ENCODE data around the gene APRT.
A peak's percentile ranks its signal among the peaks of the same experiment; 100 is the strongest.

The APRT gene, protein sequence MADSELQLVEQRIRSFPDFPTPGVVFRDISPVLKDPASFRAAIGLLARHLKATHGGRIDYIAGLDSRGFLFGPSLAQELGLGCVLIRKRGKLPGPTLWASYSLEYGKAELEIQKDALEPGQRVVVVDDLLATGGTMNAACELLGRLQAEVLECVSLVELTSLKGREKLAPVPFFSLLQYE

DNA sequence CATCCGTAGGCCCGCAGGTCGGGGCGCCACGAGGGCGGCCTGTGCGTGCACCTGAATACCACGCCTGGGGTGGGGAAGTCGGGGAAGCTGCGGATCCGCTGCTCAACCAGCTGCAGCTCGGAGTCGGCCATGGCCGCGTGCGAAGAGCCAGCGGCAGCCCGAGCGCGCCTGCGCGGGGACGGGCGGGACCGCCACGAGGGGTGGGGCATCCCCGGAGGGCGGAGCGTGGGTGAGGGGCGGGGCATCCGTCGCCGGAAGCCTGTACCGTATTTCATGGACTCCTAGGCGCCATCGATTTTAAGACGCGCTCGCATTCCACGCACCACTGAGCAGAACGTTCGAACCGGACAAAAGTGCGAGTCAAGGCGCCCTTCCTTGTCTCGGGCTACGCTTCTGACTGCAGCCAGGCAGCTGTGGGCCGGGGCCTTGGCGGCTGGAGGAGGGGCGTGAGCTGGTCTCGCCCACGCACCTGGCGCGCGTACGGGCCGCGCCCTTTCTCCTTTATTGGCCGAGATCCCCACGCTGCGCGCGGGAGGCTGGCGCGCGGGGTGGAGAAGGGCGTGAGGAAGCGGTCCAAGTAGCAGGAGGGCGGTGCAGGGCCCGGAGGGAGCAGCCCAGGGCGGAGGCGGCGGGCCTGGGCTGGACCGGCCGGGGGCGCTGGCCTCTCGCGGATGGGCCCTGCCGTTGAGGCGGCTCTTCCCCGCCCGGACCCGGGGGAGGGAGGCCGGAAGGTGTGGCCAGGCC, at the start of gene APRT:
TSS of gene APRT (minus strand) at position 160 of the 744 bp plus-strand sequence. CDS start at position 131, 29 bp downstream.
- DNase-seq (ENCODE audit: low read depth) = peak; percentile 94

DNA sequence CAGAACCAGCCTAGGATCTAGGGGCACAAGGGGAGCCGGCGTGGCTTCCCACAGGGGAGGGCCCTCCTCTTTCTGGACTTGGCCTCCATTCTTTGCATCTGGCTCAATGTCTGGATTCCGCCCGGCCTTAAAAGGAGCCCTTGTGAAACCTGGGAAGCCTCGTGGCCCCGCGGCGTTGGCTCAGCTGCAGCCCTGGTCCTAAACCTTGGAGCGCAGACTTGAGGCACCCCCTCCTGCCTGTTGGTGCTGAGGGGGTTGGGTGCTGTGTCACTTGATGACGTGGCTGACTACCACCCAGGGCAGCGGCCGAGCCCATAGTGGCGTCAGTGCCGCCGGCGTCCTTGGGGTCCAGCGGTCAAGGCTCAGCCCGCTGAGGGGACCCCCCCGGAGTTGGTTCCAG, 49.6 kb upstream of the APRT start:
- DNase-seq (ENCODE audit: low read depth) = no peak

DNA sequence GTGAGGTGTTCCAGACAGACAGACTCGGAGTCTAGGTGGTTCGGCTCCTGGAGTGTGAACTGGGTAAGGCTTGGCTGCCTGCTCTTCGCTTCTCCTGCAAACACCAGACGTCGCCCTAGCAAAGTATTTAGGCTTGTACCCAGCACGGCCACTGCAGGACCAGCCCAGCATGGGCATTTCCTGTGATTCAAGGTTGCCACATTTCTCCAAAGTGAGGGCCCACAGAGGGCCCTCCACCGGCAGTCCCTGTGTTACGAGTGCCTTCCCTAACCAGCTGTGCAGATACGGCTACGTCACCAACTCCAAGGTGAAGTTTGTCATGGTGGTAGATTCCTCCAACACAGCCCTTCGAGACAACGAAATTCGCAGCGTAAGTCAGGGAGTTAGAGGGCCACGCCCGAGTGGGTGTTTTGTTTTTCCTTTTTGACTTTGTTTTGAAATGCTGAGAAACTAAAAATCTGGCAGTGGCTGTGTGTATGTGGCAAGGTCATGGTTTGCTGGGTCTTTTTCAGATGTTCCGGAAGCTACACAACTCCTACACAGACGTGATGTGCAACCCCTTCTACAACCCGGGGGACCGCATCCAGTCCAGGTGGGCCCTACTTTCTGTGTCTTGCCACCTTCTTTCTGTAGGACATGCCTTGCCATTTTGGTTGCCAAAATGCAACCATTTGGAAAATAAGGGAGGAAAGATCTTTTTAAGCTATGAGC, 47.8 kb upstream of the APRT start:
- no peak for DNase-seq (ENCODE audit: low read depth)

DNA sequence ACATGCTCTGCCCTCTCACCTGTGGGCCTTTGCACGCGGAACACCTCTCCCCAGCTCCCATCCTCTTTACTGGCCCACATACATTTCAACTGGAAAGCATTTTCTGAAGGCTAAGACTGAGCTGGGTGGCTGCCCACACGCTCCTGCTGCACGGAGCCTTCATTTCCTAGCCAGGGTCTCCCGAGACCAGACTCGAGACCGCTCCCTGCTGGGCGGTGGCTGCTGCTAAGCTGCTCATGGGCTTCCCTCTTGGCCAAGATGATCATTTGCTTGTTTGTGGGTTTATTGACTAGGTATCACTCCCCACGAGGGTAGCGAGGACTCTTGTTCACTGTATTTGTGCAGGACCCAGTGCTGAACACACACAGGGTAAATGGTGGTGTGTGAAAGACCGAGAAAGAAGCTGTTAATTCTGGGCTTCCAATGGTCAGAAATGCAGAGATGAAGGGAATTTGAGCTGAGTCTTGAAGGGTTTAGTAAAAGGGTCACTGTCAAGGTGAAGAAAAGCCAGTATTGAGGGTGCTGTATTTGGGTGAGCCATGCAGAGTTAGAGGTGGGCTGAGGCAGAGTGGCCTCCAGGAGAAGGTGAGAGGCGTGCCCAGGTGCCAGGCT, 46.1 kb upstream of the APRT start:
- DNase-seq (ENCODE audit: low read depth) = peak; percentile 67

DNA sequence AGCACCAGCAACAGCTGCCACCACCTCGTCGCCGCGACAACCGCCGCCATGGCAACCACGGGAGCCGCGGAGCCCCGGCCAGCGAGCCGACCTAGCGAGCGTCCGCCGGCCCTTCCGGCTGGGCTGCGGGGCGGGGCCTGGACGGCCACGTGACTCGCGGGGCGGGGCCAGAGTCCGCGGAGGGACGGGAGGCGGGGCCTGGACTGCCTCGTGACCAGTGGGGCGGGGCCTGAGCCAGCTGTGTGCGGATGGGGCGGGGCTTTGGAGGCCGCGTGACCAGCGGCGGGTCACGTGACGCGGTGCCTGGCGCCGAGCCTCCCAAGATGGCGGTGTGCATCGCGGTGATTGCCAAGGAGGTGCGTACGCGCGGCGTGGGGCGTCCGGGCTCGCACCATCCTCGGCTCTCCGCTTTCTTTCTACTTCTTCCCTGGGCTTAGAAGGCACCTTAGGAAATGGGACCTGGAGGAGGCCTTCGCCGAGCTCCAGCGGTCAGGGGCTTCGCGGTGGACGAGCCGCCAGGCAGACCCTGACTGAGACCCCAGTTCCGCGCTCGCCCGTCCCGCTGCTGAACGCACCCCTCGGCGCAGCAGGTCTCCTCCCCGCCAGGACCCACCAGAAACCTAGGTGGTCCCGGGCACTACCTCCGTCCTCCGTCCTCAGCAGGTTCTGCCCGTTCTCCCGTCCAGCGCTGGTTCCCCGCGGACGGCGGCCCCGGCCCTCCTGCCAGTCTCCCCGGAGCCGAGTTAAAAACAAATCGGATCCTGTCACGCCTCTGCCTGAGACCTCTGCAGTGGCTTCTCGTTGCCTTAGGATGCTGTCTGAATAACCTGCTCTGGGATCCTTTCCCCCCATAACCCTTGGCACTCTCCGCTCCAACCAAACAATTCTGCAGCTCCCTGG, 45.4 kb upstream of the APRT start, which contains the start of the genes GALNS and TRAPPC2L:
TSS of gene GALNS (minus strand) at position 120 of the 900 bp plus-strand sequence. CDS start at position 50, 70 bp downstream.
TSS of gene TRAPPC2L (plus strand) at position 300 of the 900 bp plus-strand sequence. CDS start at position 324, 24 bp downstream.
- peak; percentile 99 for DNase-seq (ENCODE audit: low read depth)

DNA sequence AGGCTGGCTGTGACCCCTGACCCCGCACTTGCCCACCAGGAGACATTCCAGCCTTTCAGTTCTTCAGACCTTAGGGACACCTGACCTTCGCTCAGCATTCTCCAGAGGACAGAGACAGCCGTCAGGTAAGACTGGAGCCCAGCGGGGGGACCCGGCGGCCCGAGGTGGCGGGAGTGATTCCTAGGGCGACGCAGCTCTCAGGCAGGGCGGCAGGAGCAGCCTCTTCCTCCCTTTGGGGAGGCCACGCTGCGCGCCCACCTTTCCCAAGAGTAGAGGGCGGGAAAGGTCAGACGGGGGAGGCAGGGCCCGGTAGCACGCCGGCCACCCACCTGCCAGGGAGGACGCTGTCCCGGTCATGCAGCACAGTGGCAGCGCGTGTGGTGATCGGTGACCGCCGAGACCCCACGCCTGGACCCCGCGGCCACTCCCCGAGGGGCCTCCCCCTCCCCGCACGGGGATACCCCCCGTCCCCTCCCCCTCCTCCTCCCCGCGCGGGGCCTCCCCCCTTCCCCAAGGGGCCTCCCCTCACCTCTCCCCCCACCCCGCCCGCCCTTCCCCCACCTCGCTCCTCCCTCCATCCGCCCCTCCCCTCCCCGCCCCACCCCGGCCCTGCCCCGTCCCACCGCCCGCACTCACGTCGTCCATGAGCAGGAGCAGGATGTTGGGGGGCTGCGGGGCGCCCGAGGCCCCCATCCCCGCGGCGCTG, 44.5 kb upstream of the APRT start:
- DNase-seq (ENCODE audit: low read depth) = no peak

DNA sequence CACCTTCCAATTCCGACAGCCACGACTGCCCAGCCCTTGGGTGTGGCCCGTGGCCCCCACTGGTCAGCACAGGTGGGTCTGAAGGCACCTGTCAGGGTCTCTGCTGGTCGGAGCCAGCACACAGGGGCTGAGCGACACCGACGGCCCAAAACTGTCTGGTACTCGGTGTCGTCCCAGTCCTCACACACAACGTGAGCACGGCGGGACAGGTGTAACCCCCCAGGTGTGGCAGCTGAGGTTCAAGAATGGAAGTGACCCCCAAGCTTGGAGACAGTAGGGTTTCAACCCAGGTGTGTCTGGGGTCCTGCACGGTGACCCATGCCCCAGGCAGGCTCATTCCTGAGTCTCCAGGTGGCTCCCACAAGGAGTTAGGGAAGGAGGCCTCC, 44.0 kb upstream of the APRT start:
- DNase-seq (ENCODE audit: low read depth) = no peak

DNA sequence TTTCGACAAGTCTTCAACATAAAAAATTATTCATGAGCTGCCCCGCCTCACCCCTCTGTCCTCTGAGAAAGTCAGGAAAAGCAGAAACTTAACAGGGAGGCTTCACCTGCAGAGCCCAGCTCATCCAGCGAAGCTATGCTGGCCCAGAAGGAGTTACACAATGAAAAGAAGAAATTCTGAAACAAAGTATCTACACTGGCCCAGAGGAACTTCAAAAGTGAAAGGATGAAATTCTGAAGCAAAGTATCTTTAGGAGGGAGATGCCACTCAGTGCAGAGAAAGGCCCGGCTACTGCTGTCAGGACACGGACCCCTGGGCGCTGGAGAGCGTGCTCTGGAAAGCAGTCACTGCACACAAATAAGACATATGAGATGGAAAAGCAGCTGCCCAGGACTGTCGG, 43.4 kb upstream of the APRT start:
- no peak for DNase-seq (ENCODE audit: low read depth)

DNA sequence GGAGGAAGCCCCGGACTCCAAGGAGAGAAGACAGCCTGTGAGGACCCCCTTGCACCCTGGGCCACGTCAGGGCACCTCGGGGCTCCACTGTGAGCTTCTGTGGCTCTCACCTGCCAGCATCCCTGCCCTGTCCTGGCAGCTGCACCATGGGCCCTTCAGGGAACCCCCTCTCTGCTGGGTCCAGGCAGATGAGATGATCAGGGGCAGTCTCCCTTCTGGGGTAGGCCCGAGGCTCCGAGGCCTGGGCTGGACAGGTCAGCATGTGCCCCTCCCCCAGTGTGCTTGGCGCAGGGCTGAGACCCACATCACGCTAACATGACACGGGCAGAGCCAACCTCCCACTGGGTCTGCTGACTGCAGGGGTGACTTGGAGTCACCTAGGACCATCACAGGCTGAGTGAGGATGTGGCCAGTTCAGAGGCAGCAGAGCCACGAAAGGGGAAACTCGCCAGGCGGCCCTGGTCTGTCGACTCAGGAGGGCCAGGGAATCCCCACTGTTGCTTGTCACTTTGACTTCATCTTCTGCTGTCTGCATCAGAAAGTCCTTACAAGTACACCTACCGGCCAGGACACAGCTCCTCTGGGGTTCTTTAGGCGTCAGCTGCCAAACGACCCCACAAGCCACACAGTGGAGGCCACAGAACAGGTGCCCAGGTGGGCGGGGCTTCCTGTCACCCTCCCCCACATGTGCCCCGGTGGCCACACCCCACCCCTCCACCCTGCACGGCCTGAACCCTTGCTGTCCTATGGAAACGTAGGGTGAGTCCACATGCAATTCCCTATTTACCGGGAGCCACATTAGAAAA, 42.8 kb upstream of the APRT start:
- peak; percentile 13 for DNase-seq (ENCODE audit: low read depth)

DNA sequence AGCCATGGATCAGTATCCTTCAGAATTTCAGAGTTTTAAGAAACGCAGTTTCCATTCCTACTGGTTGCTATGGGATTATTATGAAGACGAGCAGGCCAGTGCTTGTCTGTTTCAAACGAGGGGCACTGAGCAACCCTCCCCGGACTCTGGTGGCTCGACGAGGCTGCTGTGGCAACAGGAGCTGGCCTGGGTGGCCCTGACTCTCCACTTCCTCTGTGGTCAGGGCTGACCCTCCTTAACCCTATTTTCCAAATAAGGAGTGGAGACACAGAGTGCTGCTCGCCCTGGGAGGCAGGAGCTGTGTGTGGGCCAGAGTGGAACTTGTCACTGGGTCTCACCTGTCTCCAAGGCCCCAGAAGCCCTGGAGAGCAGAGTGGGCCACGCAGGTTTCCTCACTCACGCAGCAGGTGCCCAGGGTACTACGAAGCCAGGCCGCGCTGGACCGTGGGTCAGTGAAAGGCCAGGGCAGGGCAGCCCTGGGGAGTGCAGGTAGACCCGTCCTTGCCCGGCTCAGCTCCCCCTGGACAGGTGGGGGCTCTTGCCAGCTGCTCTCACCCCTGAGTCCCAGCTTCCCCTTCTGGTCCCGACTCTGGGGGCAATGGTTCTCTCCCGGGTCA, 41.7 kb upstream of the APRT start:
- DNase-seq (ENCODE audit: low read depth) = no peak

DNA sequence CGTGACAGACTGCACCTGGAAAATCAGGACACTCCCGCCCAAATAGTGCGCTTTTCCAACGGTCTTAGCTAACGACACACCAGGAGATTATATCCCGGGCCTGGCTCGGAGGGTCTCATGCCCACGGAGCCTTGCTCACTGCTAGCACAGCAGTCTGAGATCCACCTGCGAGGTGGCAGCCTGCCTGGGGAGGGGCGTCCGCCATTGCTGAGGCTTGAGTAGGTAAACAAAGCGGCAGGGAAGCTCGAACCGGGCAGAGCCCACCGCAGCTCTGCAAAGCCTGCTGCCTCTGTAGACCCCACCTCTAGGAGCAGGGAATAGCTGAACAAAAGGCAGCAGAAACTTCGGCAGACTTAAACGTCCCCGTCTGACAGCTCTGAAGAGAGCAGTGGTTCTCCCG, 39.9 kb upstream of the APRT start:
- no peak for DNase-seq (ENCODE audit: low read depth)

DNA sequence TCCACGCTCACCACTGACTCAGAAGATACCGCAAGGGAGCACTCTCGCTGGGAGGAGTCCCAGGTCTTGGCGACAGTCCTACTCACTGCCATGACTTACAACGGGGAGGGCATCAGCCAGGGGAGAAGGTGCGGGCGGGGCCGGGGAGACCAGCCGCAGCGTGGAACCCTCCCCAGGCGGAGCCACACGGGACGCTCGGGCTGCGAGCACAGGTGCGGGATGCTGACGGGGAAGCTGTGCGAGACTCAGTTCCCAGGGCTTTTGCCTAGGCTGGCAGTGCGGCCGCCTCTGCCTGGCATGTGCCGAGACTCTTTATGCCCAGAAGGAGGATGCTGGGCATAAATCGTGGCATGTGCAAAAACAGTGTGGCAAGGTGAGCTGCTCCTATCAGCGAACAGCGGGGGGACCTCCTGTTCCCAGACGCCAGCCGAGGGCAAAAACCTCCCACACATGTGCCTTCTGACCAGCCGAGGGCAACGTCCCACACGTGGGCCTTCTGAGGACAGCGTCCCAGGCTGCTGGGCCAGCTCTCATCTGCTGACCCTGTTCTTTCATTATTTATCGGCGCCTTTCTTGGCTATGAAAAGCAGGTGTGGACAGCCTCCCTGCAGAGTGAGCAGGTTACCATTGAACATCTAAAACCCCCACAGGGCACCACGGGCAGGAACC, 38.9 kb upstream of the APRT start:
- DNase-seq (ENCODE audit: low read depth) = no peak

DNA sequence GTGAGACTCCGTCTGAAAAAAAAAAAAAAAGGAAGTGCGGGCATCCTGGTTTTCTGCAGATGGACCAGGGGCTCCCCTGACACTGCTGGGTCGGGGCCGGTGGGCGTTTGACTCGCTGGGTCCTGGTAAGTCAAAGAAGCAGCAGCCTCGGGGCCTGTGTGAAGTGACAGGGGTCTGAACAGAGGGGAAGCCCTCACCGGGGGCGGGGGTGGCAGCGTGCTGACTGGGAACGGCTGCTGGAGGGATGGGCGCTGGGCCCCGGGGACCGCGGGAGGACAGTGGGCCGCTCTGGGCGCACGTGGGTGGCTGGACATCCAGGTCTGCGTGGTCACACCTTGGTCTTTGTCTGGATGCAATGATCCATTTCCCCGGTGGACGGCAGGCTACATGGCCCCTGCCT, 36.8 kb upstream of the APRT start:
- DNase-seq (ENCODE audit: low read depth) = no peak

DNA sequence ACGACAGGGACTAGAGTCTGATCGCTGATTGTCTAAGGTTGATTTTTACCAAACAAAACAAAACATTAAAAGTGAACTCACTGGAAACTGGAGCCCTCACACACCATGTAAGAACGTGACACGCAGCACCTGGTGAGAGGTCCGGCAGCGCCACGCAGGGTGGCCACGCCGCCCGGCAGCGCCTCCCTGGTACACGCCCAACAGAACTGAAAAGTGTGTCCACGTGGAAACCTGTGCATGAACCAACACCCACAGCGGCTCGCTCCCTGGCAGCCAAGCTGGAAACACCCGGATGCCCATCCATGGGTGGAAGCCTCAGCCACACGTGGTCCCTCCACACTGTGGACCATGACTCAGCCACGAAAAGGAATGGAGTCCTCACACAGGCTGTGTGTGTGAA, 35.9 kb upstream of the APRT start:
- DNase-seq (ENCODE audit: low read depth) = no peak

DNA sequence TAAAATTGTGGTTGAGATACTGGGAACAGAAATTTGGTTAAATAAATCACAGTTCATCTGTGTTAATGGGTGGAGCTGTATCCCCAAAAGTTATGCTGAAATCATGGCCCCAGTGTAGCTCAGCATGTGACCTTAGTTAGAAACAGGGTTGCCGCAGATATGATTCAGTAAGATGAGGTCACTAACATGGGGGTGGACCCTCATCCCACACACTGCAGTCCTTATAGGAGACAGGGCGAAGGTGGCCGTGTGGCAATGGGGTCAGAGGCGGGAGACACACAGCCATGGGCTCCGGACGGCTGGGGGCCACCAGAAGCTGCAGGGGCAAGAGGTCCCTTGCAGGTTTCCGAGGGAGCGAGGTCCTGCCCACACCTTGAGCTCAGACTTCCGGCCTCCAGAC, 34.4 kb upstream of the APRT start:
- no peak for DNase-seq (ENCODE audit: low read depth)

DNA sequence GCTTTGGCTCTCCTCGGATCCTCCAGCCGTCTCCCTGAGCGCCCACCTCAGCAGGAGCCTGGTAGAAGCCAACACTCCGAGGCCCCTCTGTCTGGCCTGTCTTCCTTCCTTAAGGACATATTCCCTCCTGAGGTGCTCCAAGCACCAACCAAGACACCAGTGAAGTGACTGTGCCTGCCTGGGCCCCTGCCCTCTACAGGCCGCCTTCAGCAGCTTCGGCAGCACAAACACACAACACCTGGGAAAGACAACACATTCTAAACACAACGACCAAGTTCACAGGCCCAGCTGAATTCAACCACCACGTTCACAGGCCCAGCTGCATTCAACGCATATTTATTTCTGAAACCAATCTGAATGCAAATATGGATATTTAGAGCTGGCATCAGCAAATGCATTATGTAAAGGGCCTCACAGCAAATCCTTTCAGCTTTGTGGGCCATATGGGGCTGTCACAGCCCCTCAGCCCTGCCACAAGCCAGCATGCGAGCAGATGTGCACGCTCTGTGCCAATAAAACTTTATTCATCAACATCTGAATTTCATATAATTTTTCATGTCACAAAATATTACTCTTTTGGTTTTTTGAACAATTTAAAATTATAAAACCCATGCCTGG, 32.8 kb upstream of the APRT start:
- DNase-seq (ENCODE audit: low read depth) = no peak

DNA sequence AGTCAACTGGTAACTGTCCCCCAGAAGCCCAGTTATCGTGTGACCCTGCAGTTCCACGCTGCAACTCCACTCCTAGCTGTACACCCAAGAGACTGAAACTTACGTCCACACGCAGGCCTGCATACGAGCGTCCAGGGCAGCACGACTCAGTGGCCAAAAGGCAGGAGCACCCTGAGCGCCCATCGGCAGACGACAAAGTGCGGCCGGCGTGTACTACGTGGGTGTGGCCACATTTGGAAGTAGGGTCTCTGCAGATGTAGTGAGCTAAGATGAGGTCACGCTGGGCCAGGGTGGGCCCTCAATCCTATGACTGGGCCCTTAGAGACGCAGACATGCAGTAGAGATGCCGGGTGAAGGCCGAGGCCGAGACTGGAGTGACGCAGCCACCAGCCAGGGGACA, 31.5 kb upstream of the APRT start:
- no peak for DNase-seq (ENCODE audit: low read depth)

DNA sequence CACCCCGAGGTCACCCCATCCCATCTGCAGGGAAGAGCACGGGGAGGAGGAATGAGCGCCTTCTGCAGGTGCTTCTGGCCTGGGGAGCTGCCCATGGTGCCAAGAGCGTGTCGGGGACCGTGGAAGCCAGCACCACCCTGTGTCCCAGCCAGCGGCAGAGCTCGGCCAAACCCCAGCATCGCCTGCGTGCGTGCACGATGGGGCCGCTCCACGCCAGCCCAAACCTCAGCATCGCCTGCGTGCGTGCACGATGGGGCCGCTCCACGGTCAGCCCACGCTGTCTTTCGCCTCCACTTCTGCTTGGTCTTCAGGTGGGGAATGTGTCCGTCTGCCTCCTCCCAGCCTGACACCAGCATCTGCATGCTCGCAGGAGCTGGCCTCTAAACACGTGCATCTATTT, 31.1 kb upstream of the APRT start:
- DNase-seq (ENCODE audit: low read depth) = no peak

DNA sequence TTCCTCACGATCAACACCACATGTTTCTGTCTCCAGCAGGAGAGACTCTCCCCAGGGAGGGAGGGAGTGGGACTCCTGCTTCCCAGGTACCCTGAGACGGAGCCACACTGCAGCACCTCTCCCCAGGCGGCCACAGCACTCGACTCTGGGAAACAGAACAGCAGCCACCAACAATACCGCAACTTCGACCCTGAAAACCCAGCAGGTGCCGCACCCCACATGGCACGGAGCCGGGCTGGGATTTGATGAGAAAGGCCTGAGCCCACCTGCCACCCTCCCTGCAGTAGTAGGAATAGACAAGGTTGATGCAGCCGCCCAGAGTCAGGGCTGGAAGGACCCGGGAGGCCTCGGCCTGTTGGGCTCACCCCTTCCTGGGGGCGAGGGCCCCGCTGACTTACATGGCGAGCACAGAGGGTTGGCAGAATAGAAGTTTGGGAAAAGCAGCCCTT, 30.6 kb upstream of the APRT start:
- no peak for DNase-seq (ENCODE audit: low read depth)

Measured in stimulated activated CD8-positive, alpha-beta memory T cell treated with anti-CD3 and anti-CD28 coated beads, Interleukin-4, amount 100 ng/mL, for 24 hours (primary cell).